CD4-positive, alpha-beta memory T cell (primary cell): ENCODE data around the gene DLGAP1. TPM values are rescaled to one million over a fixed set of nuclear protein-coding genes. Genes with fewer than 3 reads are reported as not detected.
"Not testable (repeated sequence)": the region's sequence is repeated elsewhere in the genome, so short reads cannot be mapped to it uniquely, and the experiment has no call there.

ENCODE experiments used
- CTCF ChIA-PET: fragments of 350-600 bp; sonication (Branson Sonifier 250); formaldehyde crosslinking; loops from one replicate; lab custom pipeline; 2021; ENCODE audit warnings: inconsistent platforms; ENCODE audit not compliant: partially characterized antibody; lab: Charles Lee
- POLR2A ChIA-PET: fragments of 350-600 bp; sonication (Branson Sonifier 250); formaldehyde crosslinking; loops from one replicate; lab custom pipeline; 2021; ENCODE audit not compliant: partially characterized antibody; lab: Charles Lee
- DNase-seq, 5 donors: peaks; one replicate each; pipeline versions ENCODE4 v3.0.0 to v3.0.0-alpha.2; 2020 to 2022; ENCODE audit warnings: mixed read lengths in 1 of 5
- H3K27ac ChIP-seq: one replicate; pipeline ENCODE4 v1.7.0; 2013; ENCODE audit warnings: low read depth, low read length
- H3K27me3 ChIP-seq: 2 replicates; pipeline ENCODE4 v1.7.0; 2013; ENCODE audit warnings: mild to moderate bottlenecking, low read length, moderate library complexity; ENCODE audit not compliant: insufficient read depth
- H3K36me3 ChIP-seq: 2 replicates; pipeline ENCODE4 v1.7.0; 2013; ENCODE audit warnings: mild to moderate bottlenecking, low read length, moderate library complexity; ENCODE audit not compliant: insufficient read depth
- H3K4me1 ChIP-seq: 2 replicates; pipeline ENCODE4 v1.7.0; 2013; ENCODE audit warnings: mild to moderate bottlenecking, low read length, moderate library complexity; ENCODE audit not compliant: insufficient read depth
- H3K4me3 ChIP-seq, 2 donors: one replicate each; pipeline ENCODE4 v1.7.0; 2013; ENCODE audit warnings: low read length in 2 of 2, mild to moderate bottlenecking in 1 of 2
- H3K9me3 ChIP-seq, 2 donors: one replicate each; pipeline ENCODE4 v1.7.0; 2013; ENCODE audit warnings: low read length in 2 of 2, control low read depth in 1 of 2; ENCODE audit not compliant: control insufficient read depth in 1 of 2
- H3K27ac Mint-ChIP-seq, 7 donors: one replicate each; pipeline ENCODE4 v1.8.0; 2020 to 2021; ENCODE audit warnings: mixed read lengths in 7 of 7, mild to moderate bottlenecking in 6 of 7, inconsistent platforms in 3 of 7, moderate library complexity in 3 of 7
- H3K27me3 Mint-ChIP-seq, 2 donors: one replicate each; pipeline ENCODE4 v1.8.0; 2020 to 2021; ENCODE audit warnings: mixed read lengths in 2 of 2
- H3K36me3 Mint-ChIP-seq, 2 donors: one replicate each; pipeline ENCODE4 v1.8.0; 2020 to 2021; ENCODE audit warnings: mixed read lengths in 2 of 2, inconsistent platforms in 1 of 2, mild to moderate bottlenecking in 1 of 2
- H3K4me1 Mint-ChIP-seq, 4 donors: one replicate each; pipeline ENCODE4 v1.8.0; 2020 to 2021; ENCODE audit warnings: mixed read lengths in 4 of 4, mild to moderate bottlenecking in 1 of 4
- H3K4me3 Mint-ChIP-seq, 8 donors: one replicate each; pipeline ENCODE4 v1.8.0; 2020 to 2021; ENCODE audit warnings: mixed read lengths in 8 of 8, mild to moderate bottlenecking in 7 of 8, moderate library complexity in 6 of 8, inconsistent platforms in 3 of 8
- H3K9me3 Mint-ChIP-seq, 8 donors: one replicate each; pipeline ENCODE4 v1.8.0; 2020 to 2021; ENCODE audit warnings: mixed read lengths in 8 of 8, mild to moderate bottlenecking in 5 of 8, inconsistent platforms in 3 of 8, moderate library complexity in 1 of 8
- intact Hi-C: fragments of 100-400 bp; cut with micrococcal nuclease; formaldehyde crosslinking; loops from one replicate; pipeline ENCODE4 v1.15.1; 2023
- polyA plus RNA-seq, 2 donors: library from polyadenylated mRNA; unstranded; fragments of 300-500 nt; fragmentation: Illumina TruSeq; gene quantifications; one replicate each; pipeline ENCODE4 v1.2.3, GENCODE V29; 2021
- total RNA-seq, 2 experiments: library from RNA; stranded (reverse); gene quantifications; one replicate each; pipeline ENCODE4 v1.2.3, GENCODE V29; 2021

DLGAP1 gene
- total and polyA plus RNA-seq, 4 experiments from 2014 or later, result 0.17 to 0.71 (median 0.45) TPM

DNA sequence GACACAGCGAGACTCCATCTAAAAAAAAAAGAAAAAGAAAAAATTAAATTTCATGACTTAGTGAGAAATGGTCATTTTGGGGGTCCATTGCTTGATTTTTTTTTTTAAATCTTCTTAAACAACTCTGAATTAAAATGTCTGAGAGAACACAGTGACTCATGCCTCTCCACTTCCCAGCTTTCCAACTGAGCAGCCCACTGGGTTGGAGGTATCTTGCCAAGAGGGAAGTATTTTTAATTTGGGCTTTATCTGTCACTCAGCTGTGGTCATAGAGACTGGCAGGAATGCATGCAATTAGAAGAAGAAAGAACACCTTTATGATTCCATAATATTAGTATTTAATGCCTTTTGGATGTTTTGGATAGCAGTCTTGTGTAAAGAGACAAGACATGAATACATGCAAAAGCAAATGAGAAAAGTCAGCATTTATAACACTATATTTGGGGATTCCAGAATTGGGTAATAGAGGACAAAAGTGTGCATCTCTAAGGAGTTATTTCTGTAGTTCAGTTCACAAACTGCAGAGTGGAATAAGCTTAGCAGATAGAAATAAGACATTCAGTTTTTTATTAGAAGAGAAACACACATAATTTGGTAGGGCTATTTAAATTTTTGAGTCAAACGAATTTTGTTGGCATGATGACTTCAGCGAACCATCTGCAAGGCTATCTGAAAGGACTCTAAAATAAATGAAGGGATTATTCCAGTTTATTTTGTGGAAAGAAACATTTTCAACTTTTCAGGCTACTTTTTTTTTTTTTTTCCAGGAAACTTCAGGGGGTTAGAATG, 750.4 kb downstream of the DLGAP1 start:
- peaks cover 0 to 4% (median 0%) of the 10 kb centered on the region in 8 donors for H3K9me3 Mint-ChIP-seq
- no peak overlapping the region for H3K4me3 Mint-ChIP-seq
- Histone ChIP-seq H3K4me1 (no peaks in the 10 kb centered on the region), H3K27me3 (peaks cover 9% of the 10 kb centered on the region), H3K27ac (no peak overlapping the region), H3K4me3 (no peak overlapping the region), H3K9me3 (no peaks in the 10 kb centered on the region), H3K36me3 (no peaks in the 10 kb centered on the region)
- peaks cover 24 to 47% of the 10 kb centered on the region in 2 donors for H3K27me3 Mint-ChIP-seq
- ChIA-PET CTCF (interaction anchor here (1.1 to 1.8 kb wide), 2 partner anchors 38 to 165 kb away, joined by 3 read pairs; no protein-coding TSS in a partner anchor), POLR2A (no interaction called here)
- peaks cover 0 to 3% (median 1%) of the 10 kb centered on the region in 4 donors for H3K4me1 Mint-ChIP-seq
- DNase-seq, result no peak
- intact Hi-C loops, result no loop called here
- H3K36me3 Mint-ChIP-seq, result no peaks in the 10 kb centered on the region
- H3K27ac Mint-ChIP-seq, result no peak overlapping the region

- H3K27me3 ChIP-seq, result peaks cover 9% of the 10 kb centered on the region
- H3K9me3 ChIP-seq, result no peaks in the 10 kb centered on the region
- CTCF ChIA-PET, result interaction anchor here (1.1 to 1.8 kb wide), 3 partner anchors 14 to 166 kb away, joined by 3 read pairs; no protein-coding TSS in a partner anchor
- no peaks in the 10 kb centered on the region for H3K36me3 ChIP-seq
- H3K27me3 Mint-ChIP-seq, result peaks cover 28 to 47% of the 10 kb centered on the region in 2 donors
- peaks cover 0 to 4% (median 0%) of the 10 kb centered on the region in 8 donors for H3K9me3 Mint-ChIP-seq
- H3K4me1 ChIP-seq, result no peaks in the 10 kb centered on the region
- no peak overlapping the region for H3K27ac ChIP-seq
- no peak overlapping the region for H3K4me3 ChIP-seq
- H3K4me1 Mint-ChIP-seq, result peaks cover 0 to 3% (median 1%) of the 10 kb centered on the region in 4 donors
- intact Hi-C loops, result no loop called here
- DNase-seq, result peak in 1 of 5 donors; percentile 15
- no peak overlapping the region for H3K27ac Mint-ChIP-seq
- POLR2A ChIA-PET, result no interaction called here
- H3K4me3 Mint-ChIP-seq, result no peak overlapping the region
- H3K36me3 Mint-ChIP-seq, result no peaks in the 10 kb centered on the region
Measured at GRCh38 chr18:3703732-3704176, 751.4 kb downstream of the DLGAP1 start.

- H3K4me3 ChIP-seq, H3K9me3 ChIP-seq, DNase-seq, H3K4me1 Mint-ChIP-seq, intact Hi-C loops, H3K36me3 ChIP-seq, H3K4me3 Mint-ChIP-seq, H3K36me3 Mint-ChIP-seq, H3K4me1 ChIP-seq, POLR2A ChIA-PET, H3K27me3 ChIP-seq, H3K27ac ChIP-seq, H3K27ac Mint-ChIP-seq: not testable (repeated sequence)
- H3K9me3 Mint-ChIP-seq, result peaks cover 0 to 23% (median 0%) of the 10 kb centered on the region in 8 donors
- peaks cover 27 to 44% of the 10 kb centered on the region in 2 donors for H3K27me3 Mint-ChIP-seq
- CTCF ChIA-PET, result interaction anchor here (0.6 kb wide), 1 partner anchor 19 kb away, joined by 3 read pairs; no protein-coding TSS in a partner anchor
Measured at GRCh38 chr18:3699707-3700567, 755.2 kb downstream of the DLGAP1 start.

DNA sequence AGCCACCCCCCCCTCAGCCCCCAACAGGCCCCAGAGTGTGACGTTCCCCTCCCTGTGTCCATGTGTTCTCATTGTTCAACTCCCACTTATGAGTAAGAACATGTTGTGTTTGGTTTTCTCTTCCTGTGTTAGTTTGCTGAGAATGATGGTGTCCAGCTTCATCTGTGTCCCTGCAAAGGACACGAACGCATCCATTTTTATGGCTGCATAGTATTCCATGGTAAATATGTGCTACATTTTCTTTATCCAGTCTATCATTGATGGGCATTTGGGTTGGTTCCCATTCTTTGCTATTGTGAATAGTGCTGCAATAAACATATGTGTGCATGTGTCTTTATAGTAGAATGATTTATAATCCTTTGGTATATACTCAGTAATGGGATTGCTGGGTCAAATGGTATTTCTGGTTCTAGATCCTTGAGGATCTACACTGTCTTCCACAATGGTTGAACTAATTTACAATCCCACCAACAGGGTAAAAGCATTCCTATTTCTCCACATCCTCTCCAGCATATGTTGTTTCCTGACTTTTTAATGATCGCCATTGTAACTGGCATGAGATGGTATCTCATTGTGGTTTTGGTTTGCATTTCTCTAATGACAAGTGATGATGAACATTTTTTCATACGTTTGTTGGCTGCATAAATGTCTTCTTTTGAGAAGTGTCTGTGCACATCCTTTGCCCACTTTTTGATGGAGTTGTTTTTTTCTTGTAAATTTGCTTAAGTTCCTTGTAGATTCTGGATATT, 760.9 kb downstream of the DLGAP1 start:
- H3K4me1 Mint-ChIP-seq, H3K27me3 ChIP-seq, H3K4me3 Mint-ChIP-seq, H3K4me1 ChIP-seq, H3K36me3 ChIP-seq, H3K27ac ChIP-seq, CTCF ChIA-PET, intact Hi-C loops, DNase-seq, H3K4me3 ChIP-seq, H3K9me3 ChIP-seq, H3K27ac Mint-ChIP-seq, POLR2A ChIA-PET, H3K36me3 Mint-ChIP-seq: not testable (repeated sequence)
- Mint-ChIP-seq H3K9me3 (peaks cover 0 to 21% (median 0%) of the 10 kb centered on the region in 8 donors), H3K27me3 (peaks cover 4 to 14% of the 10 kb centered on the region in 2 donors)

DNA sequence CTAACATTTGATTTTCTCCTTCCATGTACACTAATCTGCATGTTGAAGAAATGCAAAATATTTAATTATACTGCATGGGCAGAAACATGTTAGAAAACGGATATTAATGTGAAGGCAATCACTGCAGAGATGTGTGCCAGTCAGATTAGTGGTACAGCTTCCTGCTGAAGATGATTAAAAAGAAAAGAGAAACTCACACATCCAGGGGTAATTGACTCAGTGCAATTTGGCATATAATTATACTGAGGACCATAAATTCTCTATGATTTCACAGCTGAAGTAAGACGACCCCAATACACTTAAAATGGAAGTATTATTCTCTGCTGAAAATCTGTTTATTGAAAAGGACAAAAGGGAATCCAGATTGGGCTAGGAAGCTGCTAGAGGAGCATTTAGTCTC, 761.7 kb downstream of the DLGAP1 start:
- H3K27me3 ChIP-seq, result no peaks in the 10 kb centered on the region
- no peak overlapping the region for H3K4me3 ChIP-seq
- H3K27me3 Mint-ChIP-seq, result peaks cover 2 to 8% of the 10 kb centered on the region in 2 donors
- no peaks in the 10 kb centered on the region for H3K4me1 ChIP-seq
- ChIA-PET CTCF (interaction anchor here (0.6 kb wide), 1 partner anchor 15 kb away, joined by 3 read pairs; no protein-coding TSS in a partner anchor), POLR2A (no interaction called here)
- H3K27ac ChIP-seq, result no peak overlapping the region
- H3K9me3 Mint-ChIP-seq, result peaks cover 0 to 17% (median 0%) of the 10 kb centered on the region in 8 donors
- intact Hi-C loops, result no loop called here
- H3K9me3 ChIP-seq, result no peaks in the 10 kb centered on the region
- no peaks in the 10 kb centered on the region for H3K36me3 ChIP-seq
- no peak for DNase-seq
- H3K4me3 Mint-ChIP-seq, result no peak overlapping the region
- H3K27ac Mint-ChIP-seq, result no peak overlapping the region
- no peaks in the 10 kb centered on the region for H3K36me3 Mint-ChIP-seq
- peaks cover 0 to 3% (median 0%) of the 10 kb centered on the region in 4 donors for H3K4me1 Mint-ChIP-seq

GRCh38 chr18:3692691-3693090, 762.4 kb downstream of the DLGAP1 start:
- Mint-ChIP-seq H3K36me3 (no peaks in the 10 kb centered on the region), H3K9me3 (peaks cover 0 to 14% (median 0%) of the 10 kb centered on the region in 8 donors), H3K4me3 (no peak overlapping the region), H3K27me3 (peaks cover 2 to 8% of the 10 kb centered on the region in 2 donors), H3K27ac (no peak overlapping the region), H3K4me1 (peaks cover 0 to 3% (median 0%) of the 10 kb centered on the region in 4 donors)
- ChIA-PET POLR2A (no interaction called here), CTCF (interaction anchor here (1.7 kb wide), 1 partner anchor 26 kb away, joined by 4 read pairs; no protein-coding TSS in a partner anchor)
- no peaks in the 10 kb centered on the region for H3K4me1 ChIP-seq
- DNase-seq, result no peak
- H3K27me3 ChIP-seq, result no peaks in the 10 kb centered on the region
- no peaks in the 10 kb centered on the region for H3K9me3 ChIP-seq
- no peak overlapping the region for H3K4me3 ChIP-seq
- intact Hi-C loops, result no loop called here
- H3K27ac ChIP-seq, result no peak overlapping the region
- H3K36me3 ChIP-seq, result no peaks in the 10 kb centered on the region
